HG03196 (cell line): ENCODE data around the gene AGA.

ENCODE experiments used
- ATAC-seq: cut with Tn5 transposase; IDR thresholded peaks from one replicate; pipeline ENCODE4 v1.9.1; 2021; ENCODE audit not compliant: unreplicated experiment

AGA gene

GRCh38 chr4:177441803-177442622, at the start of gene AGA:
AGA (minus strand) TSS chr4:177442437; CDS start chr4:177442375, 62 bp downstream.
- peak; percentile 96 for ATAC-seq

DNA sequence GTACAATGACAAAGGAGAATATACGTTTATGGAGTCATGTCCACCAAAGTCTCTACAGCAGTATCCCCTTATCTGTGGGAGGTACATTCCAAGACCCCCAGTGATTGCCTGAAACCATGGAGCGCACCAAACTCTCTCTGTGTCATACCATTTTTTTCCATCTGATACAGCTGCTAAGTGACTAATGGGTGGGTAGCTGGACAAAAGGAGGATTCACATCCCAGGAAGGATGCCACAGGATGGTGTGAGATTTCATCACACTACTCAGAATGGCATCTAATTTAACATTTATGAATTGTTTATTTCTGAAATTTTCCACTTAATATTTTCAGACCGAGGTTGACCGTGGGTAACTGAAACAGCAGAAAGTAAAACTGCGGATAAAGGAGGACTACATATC, 49.8 kb upstream of the AGA start:
- no peak for ATAC-seq

- no peak for ATAC-seq
Observed at GRCh38 chr4:177490769-177491168, 48.5 kb upstream of the AGA start.

- no peak for ATAC-seq
Observed at GRCh38 chr4:177489471-177490246, 47.4 kb upstream of the AGA start.

GRCh38 chr4:177487977-177488376, 45.7 kb upstream of the AGA start:
- no peak for ATAC-seq

GRCh38 chr4:177485528-177485927, 43.3 kb upstream of the AGA start:
- ATAC-seq, result no peak

GRCh38 chr4:177484613-177485021, 42.4 kb upstream of the AGA start:
- no peak for ATAC-seq

DNA sequence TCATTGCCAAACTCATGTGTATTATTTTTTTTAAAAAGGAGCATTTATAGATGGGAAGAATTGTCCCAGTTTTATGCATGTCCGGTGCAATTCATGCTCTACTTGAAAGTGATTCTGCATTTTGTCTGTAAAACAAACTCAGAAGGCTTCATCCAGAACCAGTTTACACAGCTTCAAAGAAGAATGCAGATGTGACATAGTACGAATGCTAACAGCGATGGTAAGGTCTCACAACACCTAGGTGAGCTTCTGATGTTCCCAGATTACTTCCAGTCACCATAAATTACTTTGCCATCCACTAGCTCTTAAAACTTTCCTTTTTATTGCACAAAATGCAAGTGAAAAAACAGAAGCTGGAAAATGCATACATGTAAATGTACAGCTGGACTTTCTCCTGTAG, 41.5 kb upstream of the AGA start:
- no peak for ATAC-seq

DNA sequence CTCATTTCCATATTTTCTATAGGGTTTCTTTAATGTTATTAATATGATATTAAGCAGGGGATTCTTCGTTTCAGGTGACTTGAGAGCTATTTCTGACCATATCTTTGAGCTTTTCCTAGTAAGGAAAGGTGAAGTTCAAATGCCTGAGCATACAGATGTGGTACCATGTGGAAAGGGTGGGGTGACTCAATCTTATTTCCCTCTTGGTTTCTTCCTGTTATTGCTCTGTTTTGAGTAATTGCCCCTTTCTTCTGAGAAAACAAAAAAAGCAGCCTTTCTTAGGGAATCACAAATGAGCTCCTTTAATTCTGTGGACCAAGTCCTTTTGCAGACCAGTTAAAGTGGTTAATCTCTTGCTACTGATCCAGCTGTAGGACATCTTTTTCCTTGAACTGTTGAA, 41.0 kb upstream of the AGA start:
- no peak for ATAC-seq

DNA sequence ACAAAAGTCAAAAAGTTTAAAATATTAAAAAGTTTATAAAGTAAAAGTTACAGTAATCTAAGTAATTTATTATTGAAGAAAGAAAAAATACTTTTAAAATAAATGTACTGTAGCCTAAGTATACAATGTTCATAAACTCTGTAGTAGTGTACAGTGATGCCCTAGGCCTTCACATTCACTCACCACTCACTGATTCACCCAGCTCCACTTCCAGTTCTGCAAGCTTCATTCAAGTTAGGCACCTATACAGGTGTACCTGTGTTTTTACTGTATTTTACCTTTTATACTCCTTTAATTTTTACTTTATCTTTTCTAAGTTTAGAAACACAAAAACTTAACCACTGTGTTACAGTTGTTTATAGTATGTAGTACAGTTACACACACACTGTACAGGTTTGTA, 40.1 kb upstream of the AGA start:
- ATAC-seq, result no peak

DNA sequence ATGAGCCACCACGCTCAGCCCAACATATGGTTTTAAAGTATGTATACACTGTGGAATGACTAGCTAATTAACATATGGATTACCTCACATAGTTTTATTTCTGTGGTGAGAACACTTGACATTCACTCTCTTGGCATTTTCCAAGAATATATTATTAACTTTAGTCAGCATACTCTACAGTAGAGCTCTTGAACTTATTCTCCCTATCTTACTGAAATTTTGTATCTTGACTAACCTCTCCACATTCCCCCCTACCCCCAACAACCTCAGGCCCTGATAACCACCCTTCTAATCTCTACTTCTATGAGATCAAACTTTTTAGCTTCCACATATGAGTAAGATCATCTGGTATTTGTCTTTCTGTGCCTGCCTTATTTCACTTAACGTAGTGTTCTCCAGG, 38.6 kb upstream of the AGA start:
- no peak for ATAC-seq

GRCh38 chr4:177479063-177479462, 36.8 kb upstream of the AGA start:
- ATAC-seq, result no peak

- no peak for ATAC-seq
Observed at GRCh38 chr4:177478496-177478895, 36.3 kb upstream of the AGA start.

DNA sequence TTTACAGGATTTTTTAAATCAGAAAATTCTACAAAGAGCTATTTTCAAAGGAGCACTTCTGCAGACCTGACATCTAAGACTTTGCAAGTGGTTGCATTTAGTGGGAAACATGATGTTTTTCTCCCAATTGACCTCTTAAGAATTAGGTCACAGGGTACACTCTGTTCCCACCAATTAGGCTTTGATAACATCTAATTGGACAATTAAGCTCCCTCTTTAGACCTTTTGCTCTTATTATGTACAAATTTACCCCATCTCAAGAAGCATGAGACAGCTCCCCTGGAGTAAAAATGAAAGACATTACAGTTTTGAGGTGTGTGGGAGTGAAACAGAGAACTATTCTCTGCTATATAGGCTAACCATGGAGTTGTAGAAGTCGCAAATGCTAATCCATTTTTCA, 31.8 kb upstream of the AGA start:
- no peak for ATAC-seq

DNA sequence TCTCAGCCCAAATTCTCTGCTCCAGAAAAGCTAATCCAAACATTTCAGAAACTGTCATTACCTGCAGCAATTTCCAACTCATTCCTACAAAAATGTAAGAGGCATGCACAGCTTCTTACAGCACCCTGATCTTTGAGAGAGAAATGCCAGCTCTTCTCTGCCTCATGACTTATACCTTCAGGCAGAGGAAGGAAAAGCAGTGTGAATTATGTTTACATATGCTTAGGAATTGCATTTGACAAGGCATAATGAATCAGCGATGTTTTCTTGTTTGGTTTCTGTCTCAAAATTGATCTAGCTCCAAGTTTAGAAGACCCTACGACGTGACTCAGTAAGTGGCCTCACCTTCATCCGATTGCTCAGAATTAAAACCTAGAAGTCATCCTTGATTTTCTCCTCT, 21.8 kb upstream of the AGA start:
- no peak for ATAC-seq

DNA sequence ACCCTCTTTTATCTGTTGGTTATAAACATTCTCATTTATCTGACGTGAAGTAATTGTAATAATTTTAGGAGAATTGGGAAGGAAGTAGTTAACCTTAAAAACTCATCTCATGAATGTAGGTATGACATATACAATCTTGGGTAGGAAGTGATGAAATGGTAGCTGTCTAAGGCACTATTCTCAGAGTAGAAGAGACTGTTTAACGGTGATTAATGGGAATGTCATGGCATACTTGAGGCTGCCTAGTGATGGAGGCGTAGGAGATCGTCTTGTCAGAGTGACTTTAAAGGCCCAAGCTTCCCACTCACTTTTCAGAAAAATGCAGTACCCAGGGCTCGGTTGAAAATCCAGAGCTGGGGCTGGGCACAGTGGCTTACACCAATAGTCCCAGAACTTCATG, 19.4 kb upstream of the AGA start:
- no peak for ATAC-seq

DNA sequence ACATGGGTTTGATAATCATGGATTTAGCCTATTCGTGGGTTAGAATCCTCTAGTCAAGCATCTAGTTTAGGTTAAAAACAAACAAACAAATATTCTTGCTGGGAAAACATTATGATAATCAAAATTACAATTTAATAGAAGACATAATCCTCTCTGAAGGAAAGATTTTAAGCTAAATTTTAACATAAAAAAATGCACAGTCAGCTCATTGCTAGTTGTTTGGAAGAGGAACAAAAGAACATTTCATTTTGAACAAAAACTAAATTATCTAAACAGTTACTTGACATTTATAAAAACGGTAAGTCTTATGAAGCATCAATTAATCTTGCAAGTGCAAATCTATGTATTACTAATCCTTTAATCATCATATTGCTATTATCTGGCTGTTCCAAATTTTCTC, 18.2 kb upstream of the AGA start:
- no peak for ATAC-seq

- ATAC-seq, result no peak
Observed at GRCh38 chr4:177455561-177455970, 13.3 kb upstream of the AGA start.

- ATAC-seq, result no peak
Observed at GRCh38 chr4:177453116-177453515, 10.9 kb upstream of the AGA start.

GRCh38 chr4:177451108-177451500, 8.9 kb upstream of the AGA start:
- no peak for ATAC-seq

- no peak for ATAC-seq
Observed at GRCh38 chr4:177450426-177451107, 8.3 kb upstream of the AGA start.

DNA sequence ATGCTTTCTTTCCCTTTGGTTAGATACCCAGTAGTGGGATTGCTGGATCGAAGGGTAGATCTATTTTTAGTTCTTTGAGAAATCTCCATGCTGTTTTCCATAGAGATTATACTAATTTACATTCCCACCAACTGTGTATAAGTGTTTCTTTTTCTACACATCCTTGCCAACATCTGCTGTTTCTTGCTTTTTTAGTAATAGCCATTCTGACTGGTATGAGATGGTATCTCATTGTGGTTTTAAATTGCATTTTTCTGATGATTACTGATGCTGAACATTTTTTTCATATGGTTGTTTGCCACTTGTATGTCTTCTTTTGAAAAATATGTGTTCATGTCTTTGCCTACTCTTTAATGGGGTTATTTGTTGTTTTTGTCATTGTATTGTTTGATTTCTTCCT, 6.6 kb upstream of the AGA start:
- ATAC-seq, result no peak
